GM21529 (cell line): ENCODE measurements around the gene BID.

ENCODE experiments used
- ATAC-seq: cut with Tn5 transposase; IDR thresholded peaks from one replicate; pipeline ENCODE4 v1.9.1; 2021; ENCODE audit not compliant: unreplicated experiment

BID gene

GRCh38 chr22:17784776-17785175 is 10.5 kb upstream of the BID start:
- ATAC-seq = no peak

GRCh38 chr22:17783773-17784480 is 9.7 kb upstream of the BID start:
- no peak for ATAC-seq

GRCh38 chr22:17783312-17783711 is 9.0 kb upstream of the BID start:
- ATAC-seq = no peak

GRCh38 chr22:17782621-17783020 is 8.4 kb upstream of the BID start:
- no peak for ATAC-seq

- ATAC-seq = no peak
These were observed 7.9 kb upstream of the BID start for GRCh38 chr22:17782158-17782557.

- ATAC-seq = peak; percentile 31
These were observed 7.2 kb upstream of the BID start for GRCh38 chr22:17781319-17782031.

DNA sequence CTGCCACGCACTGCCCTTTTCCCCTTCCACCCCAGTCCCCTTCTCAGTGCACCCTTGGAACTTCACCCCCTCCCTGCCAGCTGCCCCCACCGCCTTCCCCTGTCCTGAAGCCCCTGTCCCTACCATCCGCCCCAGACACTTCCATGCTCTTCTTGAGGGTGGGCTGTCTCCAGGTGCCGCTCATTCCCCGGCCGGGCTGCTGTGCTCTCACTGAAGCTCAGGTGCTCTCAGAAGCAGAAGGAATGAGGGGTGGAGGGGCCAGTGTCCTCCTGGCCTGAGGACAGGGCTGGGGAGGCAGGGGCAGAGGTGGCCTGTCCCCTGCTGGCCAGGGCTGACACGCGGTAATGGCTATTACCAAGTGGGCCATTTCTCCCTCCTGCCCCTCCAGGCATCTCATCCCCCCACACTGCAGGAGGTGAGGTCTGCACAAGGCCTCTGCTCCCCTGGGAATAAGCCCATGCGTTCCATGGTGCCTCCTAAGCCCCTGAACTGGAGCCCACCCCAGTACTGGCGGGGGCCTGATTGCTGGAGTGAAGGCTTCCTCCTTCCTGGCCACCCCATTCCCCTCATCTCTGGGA is 6.6 kb upstream of the BID start:
- no peak for ATAC-seq

GRCh38 chr22:17780116-17780740 is 6.0 kb upstream of the BID start:
- no peak for ATAC-seq

GRCh38 chr22:17779286-17780115 is 5.2 kb upstream of the BID start:
- ATAC-seq = no peak

DNA sequence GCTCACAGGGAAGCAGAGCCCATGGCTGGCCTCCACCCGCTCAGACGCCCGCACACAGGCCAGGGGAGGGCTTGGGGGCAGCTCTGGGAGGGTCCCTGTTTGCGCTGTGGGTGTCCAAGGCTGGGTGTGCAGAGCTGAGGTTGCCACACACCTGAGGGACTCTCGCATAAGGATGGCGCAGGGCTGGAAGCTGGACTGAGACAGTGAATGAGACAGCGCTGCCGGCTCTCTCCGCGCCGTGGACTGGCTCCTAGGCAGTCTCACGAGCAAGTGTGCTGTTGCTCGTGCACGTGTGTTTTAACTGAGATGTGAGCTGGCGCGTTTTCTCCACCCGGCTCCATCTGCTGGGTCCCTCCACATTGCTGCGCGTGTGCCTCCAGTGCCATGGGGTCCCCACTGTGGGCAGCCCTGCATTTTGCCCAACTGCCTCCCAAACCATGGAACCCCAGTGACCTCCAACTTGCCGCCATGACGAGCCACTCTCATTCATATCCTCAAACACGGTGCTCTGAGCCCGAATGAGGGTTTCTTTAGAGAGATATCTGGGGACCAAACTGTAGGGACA is 4.2 kb upstream of the BID start:
- ATAC-seq = no peak

- no peak for ATAC-seq
These were observed 3.4 kb upstream of the BID start for GRCh38 chr22:17777717-17778044.

DNA sequence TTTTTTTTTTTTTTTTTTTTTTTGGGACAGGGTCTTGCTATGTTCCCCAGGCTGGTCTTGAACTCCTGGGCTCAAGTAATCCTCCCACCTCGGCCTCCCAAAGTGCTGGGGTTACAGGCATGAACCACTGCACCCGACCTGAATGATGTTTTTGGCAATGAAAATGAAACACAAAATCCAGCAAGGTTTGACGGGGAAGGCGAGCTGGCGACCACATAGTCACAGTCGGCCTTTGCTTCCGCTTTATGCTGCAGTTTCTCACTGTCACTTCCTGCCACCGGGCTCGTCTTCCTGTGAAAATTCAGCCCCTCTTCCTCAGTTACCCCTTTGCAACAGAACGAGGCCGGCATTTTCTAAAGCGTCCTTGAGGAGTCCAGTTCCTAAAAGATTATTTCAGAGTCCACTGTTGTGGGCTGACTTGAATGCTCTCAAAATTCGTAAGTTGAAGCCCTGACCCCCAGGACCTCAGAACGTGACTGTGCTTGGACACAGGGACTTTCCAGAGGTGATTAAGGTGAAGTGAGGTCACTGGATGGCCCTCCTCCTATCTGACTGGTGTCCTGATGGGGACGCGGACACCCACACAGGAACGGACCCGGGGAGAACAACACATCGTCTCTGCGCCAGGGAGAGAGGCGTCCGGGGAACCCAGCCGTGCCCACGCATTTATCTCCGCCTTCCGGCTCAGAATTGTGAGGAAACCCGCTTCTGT is 2.9 kb upstream of the BID start:
- peak; percentile 33 for ATAC-seq

DNA sequence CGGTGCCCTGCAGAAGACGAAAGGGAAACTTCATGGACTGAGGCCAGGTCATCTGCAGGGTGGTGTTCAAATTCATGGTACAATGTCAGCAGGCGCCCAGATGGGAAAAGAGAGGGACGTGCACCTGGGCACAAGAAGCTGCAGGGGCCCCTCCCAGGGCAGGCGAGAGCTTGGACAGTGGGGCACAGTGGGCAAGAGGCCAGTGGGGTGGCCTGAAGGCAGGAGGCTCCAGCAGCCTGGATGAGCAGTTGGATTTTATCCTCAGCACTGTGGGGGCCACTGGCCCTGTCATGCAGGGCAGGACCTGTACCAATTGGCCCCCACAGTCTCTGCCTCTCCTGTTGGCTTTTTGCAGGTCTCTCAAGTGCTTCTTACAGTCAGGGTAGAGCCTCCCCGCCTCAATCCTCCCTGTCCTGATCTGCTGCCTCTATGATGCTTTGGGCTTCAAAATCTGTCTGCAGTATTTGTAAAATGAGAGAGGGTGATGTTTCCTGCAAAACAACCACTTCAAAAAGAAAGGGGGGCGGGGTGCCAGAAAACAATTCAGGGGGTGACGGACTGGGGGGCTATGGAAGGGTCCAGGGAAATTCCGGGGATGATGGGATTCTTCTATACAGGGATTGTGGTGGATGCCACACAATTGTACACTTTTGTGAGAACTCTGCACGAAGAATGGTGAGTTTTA is 1.7 kb upstream of the BID start:
- no peak for ATAC-seq

DNA sequence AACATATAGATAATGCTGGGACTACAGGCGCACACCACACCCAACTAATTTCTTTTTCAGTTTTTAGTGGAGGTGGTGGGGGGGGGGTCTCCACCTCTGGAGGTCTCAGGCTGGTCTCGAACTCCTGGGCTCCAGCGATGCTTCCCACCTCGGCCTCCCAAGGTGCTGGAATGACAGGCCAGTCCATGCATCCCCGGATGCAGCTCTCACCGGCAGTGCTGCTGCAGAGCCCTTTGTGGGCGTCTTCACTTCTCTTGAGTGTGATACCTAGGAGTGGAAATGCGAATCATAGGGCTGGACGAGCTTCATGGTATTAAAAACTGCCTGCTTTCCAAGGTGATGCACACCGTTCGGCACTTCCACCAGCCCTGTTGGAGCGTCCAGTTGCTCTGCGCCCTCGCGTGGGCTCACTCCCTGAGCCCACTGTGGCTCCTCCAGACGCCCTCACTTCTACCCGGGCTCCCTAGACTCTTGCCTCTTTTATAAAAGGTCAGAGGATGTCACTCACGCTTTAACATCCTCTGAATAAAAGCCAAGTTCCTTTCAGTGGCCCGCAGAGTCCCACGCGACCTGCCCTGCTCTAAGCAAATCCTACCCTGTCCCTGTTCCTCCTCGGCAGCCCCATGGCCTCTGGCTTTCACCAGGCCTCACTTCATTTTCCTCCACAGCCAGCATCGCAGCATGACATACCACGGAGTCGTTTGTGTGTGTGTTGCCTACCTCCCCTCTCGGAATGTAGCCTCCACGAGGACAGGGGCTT is 837 bp upstream of the BID start:
- ATAC-seq = no peak

DNA sequence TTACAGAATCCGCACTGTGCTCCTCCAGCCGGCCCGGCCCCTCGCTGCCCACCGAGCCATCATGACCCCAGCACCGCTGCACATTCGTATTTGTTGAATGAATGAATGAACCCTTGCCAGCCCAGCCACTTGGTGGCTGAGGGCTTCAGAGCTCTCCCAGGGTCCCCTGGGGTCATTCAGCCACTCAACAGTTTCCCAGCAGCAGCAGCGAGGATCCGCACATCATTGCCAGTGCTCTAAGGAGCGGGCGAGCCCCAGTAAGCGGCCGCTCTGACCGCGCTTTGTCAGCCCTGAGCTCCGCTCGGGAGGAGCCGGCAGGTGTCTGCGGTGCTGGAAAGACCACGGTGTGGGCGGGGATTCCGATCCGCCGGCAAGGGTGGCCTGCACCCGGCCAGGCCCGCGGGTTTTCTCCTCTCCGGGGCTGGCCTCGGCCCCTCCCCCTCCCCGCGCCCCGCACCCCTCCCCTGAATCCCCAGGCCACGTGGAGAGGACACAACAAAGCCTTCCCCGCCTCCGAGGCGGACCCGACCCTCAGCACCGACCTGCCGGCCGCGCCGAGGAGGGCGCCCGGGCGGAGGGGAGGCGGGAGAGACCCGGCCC is 563 bp downstream of the BID start:
- peak; percentile 35 for ATAC-seq

DNA sequence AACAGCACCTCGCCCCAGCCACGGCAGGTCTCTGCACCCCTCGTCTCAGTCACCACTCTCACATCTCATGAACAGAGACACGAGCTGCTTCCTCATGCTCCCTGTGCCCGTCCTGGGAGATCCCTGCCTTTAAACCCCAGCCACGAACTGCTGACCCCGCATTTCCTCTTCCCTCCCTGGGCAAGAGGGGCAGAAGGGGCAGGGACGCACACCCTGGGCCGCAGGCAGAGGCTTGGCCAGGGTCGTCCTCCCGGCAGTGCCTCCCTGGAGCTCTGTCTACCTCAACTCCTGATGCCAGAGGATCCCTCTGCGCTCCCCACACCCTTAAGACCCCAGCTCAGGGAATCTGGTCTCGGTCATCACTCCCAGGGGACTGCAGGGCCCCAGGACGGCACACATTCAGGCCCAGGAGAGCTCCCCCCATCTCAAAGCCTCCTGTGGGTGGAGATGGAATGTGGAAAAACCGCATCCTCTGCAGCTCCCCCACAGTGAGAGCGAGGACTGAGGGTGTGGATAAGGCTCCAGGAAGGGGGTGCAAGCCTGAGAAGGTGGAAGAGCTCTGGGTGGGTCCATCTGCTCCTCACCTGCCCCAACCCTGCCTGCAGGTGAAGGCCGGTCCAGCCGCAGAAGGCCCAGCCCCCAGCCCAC is 1.2 kb downstream of the BID start:
- no peak for ATAC-seq

DNA sequence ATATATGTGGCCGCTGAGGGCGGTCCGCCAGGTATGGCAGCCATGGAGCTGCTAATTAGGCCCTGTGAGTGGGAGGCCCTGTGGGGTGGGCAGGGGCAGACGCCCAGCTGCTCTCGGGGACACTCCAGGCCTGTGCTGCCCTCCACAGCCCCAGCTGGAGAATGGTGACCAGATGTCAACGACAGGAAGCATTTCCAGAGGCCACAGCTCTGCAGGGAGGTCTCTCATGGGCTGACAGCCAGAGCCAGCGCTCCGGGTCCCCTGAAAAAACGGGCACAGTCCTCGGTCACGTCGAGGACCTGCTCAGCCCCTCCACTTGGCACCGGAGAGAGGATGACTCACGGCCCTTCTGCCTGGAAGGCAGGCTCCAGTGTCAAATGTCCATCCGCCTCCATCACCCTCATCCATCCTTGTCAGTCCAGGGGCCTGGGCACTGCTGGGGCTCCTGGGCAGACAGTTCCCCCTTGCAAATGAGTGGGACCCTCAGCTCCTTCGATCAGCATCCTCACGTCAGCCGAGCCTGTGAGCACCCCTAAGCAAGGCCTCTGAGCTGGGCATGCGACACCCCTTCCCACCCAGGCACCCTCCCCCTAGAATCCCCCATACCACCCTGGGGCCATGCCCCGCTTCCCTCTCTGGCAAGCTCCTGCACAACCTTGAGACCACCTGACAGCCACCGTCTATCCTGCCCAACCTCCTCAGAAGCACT is 1.9 kb downstream of the BID start:
- ATAC-seq = no peak
